Lower leg skin (tissue), 3 donors: Measurements from ENCODE around the gene ANXA4.
"Not testable (repeated sequence)": the region's sequence is repeated elsewhere in the genome, so short reads cannot be mapped to it uniquely, and the experiment has no call there.

Experiments
- CTCF ChIP-seq, 3 donors: fragments of 450-650 bp; IDR thresholded peaks; one replicate each; pipeline ENCODE4 v1.5.1; 2016; ENCODE audit warnings: antibody characterized with exemption in 3 of 3, mild to moderate bottlenecking in 3 of 3, moderate library complexity in 2 of 3
- POLR2A ChIP-seq, 2 donors: fragments of 450-650 bp; IDR thresholded peaks; one replicate each; pipeline ENCODE4 v1.6.1; 2016 to 2017; ENCODE audit warnings: antibody characterized with exemption in 2 of 2, mild to moderate bottlenecking in 1 of 2, moderate library complexity in 1 of 2

- TF ChIP-seq CTCF, POLR2A (IDR thresholded peaks at IDR 0.05): not testable (repeated sequence)
Measured at GRCh38 chr2:69763831-69764230, 21.9 kb downstream of the ANXA4 start.
